GM21723 (cell line): ENCODE data around the gene SLC39A11.

ENCODE experiments used
- ATAC-seq: cut with Tn5 transposase; IDR thresholded peaks from one replicate; pipeline ENCODE4 v1.9.1; 2021; ENCODE audit warnings: mild to moderate bottlenecking, moderate library complexity; ENCODE audit not compliant: unreplicated experiment

Gene SLC39A11

DNA sequence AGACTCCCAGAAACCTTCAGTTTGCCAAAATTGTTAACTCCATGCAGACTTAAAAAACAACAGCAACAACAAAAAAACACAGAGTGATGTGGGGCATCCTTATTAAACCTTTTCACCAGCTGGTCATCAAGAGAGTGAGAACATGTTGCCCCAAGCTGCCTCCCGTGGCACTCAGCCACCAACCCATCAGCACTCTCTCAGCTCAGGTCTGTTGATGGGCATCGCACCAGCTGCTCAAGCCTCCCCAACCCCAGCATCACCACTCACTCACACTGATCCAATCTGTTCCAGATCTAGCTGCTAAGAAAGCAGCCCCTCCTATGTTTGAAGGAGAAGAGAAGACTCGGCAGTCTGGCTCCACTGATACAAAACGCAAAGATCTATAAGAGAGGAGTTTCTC, 46.8 kb downstream of the SLC39A11 start:
- no peak for ATAC-seq

- no peak for ATAC-seq
Measured at GRCh38 chr17:73043686-73044581, 48.6 kb downstream of the SLC39A11 start.

DNA sequence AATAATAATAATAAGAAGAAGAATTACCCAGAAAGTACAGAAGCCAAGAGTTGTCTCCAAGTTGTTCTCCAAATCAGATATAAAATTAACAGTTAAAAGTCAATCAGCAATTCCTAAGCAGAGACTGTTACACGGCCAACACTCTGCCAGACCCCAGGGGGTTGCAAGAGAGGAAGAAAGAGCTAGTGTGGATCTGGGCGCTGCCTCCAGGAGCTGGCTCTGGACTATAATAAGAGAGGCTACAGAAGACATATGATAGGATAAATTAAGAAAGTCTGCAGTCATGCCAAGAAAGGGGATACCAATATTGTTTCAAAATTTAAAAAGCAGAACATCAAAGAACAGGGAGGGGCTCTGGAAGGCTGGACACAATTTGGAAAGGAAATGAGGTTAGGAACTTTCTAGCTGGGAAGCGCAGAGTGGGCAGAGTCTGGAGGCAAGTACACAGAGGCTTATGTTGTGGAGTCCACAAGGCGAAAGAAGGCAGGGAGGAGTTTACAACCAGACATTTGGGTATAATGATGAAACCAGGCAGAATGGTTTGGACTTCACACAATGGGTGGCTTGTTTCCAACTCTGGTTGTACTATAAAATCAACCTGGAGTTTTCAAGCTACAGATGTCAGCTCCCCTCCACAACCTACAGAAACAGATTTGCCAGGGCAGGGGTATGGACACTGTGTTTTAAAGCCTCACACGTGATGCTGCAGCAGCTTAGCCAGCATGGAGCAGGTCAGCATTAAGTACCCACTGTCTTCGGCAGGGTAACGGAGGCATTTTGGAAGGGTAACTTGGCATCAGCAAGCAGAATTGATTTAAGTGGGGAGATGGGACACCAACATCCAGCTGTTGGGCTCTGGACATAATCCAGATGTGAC, 49.4 kb downstream of the SLC39A11 start:
- ATAC-seq = no peak

- ATAC-seq = no peak
Measured at GRCh38 chr17:73042225-73042624, 50.3 kb downstream of the SLC39A11 start.

GRCh38 chr17:73039282-73039681, 53.2 kb downstream of the SLC39A11 start:
- no peak for ATAC-seq

DNA sequence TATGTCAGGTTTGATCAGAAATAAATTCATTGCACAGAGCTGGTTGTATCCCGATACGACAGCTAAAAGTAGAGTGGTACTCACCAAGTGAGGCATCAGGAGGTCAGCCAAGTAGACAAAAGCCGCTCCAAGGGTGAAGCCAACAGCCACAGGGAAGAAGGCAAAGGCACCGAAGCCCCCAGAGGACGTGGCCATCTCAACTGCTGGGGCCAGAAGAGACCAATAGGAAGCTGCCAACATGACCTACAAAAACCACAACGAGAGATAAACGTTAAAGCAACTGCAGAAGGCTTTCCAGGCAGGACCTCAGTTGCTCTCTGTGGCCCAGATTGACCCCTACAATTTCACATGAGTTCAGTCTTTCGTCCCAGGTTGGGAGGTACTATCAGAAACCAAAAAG, 61.0 kb downstream of the SLC39A11 start:
- ATAC-seq = no peak

- ATAC-seq = no peak
Measured at GRCh38 chr17:73030995-73031394, 61.5 kb downstream of the SLC39A11 start.

DNA sequence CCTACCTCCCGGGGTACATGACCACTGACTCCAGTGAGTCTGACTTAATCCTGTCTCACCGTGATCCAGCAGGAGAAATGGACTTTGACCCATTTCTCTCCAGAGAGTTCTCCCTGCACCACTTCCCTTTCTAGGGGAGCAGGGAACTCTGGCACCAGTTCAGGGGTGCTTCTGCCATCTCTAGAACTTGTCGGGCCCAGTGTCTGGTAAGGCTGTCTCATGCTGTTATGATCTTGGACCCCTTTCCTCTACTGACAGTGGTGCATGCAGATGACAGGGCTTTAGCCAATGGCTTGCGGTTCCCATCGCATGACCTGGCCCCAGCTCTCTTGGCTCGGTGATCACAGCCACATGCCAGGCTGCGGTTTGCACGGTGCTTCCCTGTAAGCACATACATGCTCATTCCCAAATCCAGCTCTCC, 62.0 kb downstream of the SLC39A11 start:
- ATAC-seq = no peak

DNA sequence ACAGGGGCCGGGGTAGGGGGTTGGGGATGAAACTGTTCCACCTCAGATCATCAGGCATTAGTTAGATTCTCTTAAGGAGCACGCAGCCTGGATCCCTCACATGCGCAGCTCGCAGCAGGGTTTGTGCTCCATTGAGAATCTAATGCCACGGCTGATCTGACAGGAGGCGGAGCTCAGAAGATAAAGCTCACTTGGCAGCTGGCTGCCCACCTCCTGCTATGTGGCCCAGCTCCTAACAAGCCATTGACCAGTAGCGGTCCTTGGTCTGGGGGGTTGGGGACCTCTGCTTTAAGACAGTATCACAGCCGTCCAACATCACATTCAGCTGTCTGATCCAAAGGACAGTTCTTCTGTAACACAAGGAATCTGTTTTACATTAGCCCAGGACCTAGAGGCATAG, 62.5 kb downstream of the SLC39A11 start:
- ATAC-seq = no peak

DNA sequence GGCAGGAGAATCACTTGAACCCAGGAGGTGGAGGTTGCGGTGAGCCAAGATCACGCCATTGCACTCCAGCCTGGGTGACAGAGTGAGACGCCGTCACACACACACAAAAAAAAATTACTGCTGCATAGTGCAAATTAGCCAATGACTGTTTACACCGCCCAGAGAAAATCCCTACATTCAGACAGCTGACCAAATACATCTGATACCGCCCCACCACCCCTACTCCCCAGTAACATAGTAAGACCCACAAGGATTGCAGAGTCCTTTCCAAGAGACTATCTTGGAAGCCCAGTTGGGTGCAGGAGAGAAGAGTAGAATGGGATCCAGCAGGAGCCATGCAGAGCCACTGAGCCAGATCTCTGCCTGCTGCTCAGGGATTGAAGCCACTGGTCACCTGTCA, 63.5 kb downstream of the SLC39A11 start:
- ATAC-seq = no peak

- no peak for ATAC-seq
Measured at GRCh38 chr17:73028299-73028755, 64.2 kb downstream of the SLC39A11 start.

DNA sequence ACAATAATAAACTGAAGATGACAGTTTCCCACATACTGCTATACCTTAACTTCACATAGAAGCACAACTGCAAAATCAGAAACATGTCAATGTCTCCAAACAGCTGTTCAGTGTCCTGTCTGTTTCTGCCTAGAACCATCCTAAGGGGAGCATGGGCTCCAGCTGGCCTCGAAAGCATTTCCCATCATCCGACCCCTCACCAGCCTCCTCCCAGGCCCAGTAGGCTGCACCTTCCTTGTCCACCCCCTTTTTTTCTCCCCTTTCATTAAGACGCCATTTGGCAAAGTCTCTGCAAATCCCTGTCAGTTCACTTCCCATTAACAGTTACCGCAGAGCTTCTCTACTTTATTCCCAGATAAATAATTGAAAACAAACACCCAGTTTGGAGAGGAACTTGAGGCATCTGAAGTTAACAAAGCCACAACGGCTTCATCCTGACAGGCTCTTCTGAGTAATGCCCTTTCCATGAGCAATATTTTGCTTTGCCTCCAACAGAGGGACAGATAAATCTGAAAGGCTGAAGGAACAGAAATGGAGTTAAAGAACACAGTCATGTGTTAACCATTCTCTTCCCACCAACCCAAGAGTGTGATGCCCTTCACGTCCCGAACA, 65.3 kb downstream of the SLC39A11 start:
- no peak for ATAC-seq

GRCh38 chr17:73025041-73025560, 67.4 kb downstream of the SLC39A11 start:
- ATAC-seq = no peak

GRCh38 chr17:73023759-73024158, 68.7 kb downstream of the SLC39A11 start:
- no peak for ATAC-seq

DNA sequence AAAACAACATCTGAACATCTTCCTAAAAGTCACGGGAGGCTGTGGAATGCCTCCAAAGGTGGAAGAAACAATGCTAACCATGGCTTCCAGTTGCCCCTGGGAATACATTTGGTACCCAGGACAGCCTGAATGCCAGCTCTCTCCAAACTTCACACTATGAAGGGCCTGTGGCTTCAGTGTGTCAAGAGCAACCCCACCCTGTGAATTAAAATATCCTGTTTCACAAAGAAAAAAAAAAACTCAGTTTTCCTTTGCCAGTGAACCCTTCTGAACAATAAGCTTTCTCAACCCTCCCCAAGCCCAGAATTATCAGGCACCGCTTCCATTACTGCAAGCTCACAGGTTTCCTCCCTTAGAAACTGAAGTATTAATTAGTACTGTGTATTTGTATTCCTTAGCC, 69.8 kb downstream of the SLC39A11 start:
- no peak for ATAC-seq

GRCh38 chr17:73021771-73022170, 70.7 kb downstream of the SLC39A11 start:
- no peak for ATAC-seq

DNA sequence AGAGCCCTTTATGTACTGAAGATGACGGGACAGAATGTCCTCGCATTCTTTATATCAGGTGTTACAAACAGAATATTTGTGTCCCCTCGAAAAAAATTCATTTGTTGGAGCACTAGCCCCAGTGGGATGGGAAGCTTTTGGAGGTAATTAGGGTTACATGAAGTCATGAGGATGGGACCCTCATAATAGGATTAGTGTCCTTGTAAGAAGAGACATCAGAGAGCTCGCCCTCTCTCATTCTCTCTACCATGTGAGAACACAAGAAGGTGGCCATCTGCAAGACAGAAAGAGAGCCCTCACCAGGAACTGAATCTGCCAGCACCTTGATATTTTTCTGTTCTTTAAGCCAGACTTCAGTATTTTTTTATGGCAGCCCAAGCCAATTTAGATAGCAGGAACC, 72.4 kb downstream of the SLC39A11 start:
- no peak for ATAC-seq

GRCh38 chr17:73018599-73018998, 73.9 kb downstream of the SLC39A11 start:
- ATAC-seq = no peak

DNA sequence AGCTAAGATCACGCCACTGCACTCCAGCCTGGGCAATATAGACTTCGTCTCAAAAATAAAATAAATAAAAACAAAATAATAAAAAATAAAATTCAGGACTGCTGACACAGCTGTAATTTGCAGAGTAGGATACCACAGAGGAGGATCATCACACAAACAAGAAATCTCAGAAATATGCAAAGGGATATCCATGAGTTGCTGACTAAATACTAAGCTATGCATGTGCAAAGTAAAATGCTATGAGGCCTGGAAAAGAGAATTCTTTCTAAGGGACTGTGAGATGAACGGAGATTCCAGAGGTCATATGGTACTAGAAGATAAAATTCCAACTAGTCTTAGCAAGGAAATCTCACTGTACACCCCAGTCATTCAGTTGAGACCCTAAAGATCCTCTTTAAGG, 74.8 kb downstream of the SLC39A11 start:
- ATAC-seq = no peak

DNA sequence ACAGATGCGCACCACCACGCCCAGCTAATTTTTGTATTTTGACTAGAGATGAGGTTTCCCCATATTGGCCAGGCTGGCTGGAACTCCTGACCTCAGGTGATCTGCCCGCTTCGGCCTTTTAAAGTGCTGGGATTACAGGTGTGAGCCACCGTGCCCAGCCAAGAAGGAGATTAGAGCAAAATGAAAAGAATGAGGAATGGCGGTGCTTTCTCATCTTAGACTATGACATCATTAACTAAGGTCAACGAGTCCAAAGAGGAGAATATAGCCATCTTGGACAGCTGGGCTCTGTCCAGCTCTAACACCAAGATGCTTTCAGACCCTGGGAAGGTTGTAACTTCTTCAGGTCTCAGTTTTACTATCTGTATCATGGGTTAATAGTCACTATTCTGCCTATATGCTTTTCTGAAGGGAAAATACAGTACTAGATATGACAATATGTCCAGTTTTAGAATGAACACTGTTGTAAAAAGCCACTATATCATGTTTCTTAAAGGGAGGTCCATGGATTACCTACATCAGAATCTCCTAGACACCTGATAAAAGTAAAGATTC, 76.7 kb downstream of the SLC39A11 start:
- ATAC-seq = no peak
